K562 (cell line): ENCODE results near the gene SPIB. TPM values are rescaled to one million over a fixed set of nuclear protein-coding genes. Genes with fewer than 3 reads are reported as not detected.

Source experiments
- CHCHD3 ChIP-seq: fragments of 250-450 bp; sonication (Bioruptor Pico); IDR thresholded peaks from 2 replicates; pipeline ENCODE4 v2.1.2; 2022; ENCODE audit warnings: mild to moderate bottlenecking
- DPF2 ChIP-seq: fragments of 450-650 bp; IDR thresholded peaks from 2 replicates; pipeline ENCODE4 v1.6.1; 2016
- ELF2 ChIP-seq: fragments of 250-450 bp; sonication (Bioruptor Pico); IDR thresholded peaks from 2 replicates; pipeline ENCODE4 v1.5.0; 2021; ENCODE audit warnings: mild to moderate bottlenecking
- GTF2E2 ChIP-seq: fragments of 200-800 bp; sonication (Bioruptor generic); IDR thresholded peaks from 2 replicates; pipeline ENCODE4 v1.6.1; 2016; ENCODE audit warnings: missing genetic modification characterization, missing compliant biosample characterization
- NCOA1 ChIP-seq: fragments of 450-650 bp; IDR thresholded peaks from 2 replicates; pipeline ENCODE4 v1.6.1; 2016; ENCODE audit warnings: low read depth
- POLR2AphosphoS2 ChIP-seq: IDR thresholded peaks from 2 replicates; pipeline ENCODE4 v1.6.1; 2012; ENCODE audit warnings: low read length, improper control_type of control experiment
- PRPF4 ChIP-seq: fragments of 200-400 bp; formaldehyde crosslinking; IDR thresholded peaks from one replicate; pipeline ENCODE4 v1.6.1; 2017; ENCODE audit warnings: low read length, low read depth, mild to moderate bottlenecking; ENCODE audit not compliant: insufficient read depth, poor library complexity, severe bottlenecking
- PTTG1 ChIP-seq: fragments of 450-650 bp; IDR thresholded peaks from 2 replicates; pipeline ENCODE4 v1.6.1; 2016; ENCODE audit warnings: low read depth, mild to moderate bottlenecking, missing genetic modification characterization, missing compliant biosample characterization
- RBFOX2 ChIP-seq: fragments of 200-400 bp; formaldehyde crosslinking; IDR thresholded peaks from 2 replicates; pipeline ENCODE4 v1.6.1; 2017; ENCODE audit warnings: low read depth, mild to moderate bottlenecking, low read length, moderate library complexity
- SIN3B ChIP-seq: fragments of 450-650 bp; IDR thresholded peaks from 2 replicates; pipeline ENCODE4 v1.6.1; 2017; ENCODE audit warnings: low read depth, mild to moderate bottlenecking, moderate library complexity
- TFAM ChIP-seq: fragments of 250-450 bp; sonication (Bioruptor Pico); conservative IDR thresholded peaks from 2 replicates; pipeline ENCODE4 v1.5.0; 2021; ENCODE audit warnings: mild to moderate bottlenecking, moderate library complexity
- polyA plus RNA-seq, 8 experiments: library from polyadenylated mRNA; depleted of rRNA in 4 of 8; stranded (reverse) in 5 of 8; unstranded in 3 of 8; fragments of >200 nt; fragmentation: Nextera tagmentation in 2 of 8; fragmentation: Illumina TruSeq in 1 of 8; extraction: Ambion mirVana in 2 of 8; extraction: Trizol in 1 of 8; gene quantifications; 2 replicates each; pipeline versions ENCODE4 v1.2.1 to v1.2.3, GENCODE V29; 2011 to 2014; ENCODE audit warnings: inconsistent platforms in 1 of 8, missing spikeins in 1 of 8
- total RNA-seq, 7 experiments: library from RNA; depleted of rRNA in 6 of 7; stranded (reverse); fragments of >200 nt in 6 of 7; fragmentation: Illumina TruSeq in 2 of 7; extraction: Trizol in 2 of 7; gene quantifications; 2 replicates each; pipeline versions ENCODE4 v1.2.1 to v1.2.3, GENCODE V29; 2011 to 2021; ENCODE audit warnings: low replicate concordance in 1 of 7
- TF ChIP-seq, protein P1 (sequence below): fragments of 200-800 bp; sonication (Bioruptor generic); IDR thresholded peaks from 2 replicates; pipeline ENCODE4 v1.6.1; 2017; ENCODE audit warnings: missing genetic modification characterization, missing compliant biosample characterization
- TF ChIP-seq, protein P2 (sequence below), 2 experiments: IDR thresholded peaks in 1 of 2; conservative IDR thresholded peaks in 1 of 2; 2 replicates each; pipeline ENCODE4 v1.6.1; 2016; ENCODE audit warnings: low read depth in 2 of 2, mild to moderate bottlenecking in 1 of 2, missing compliant biosample characterization in 1 of 2, missing genetic modification characterization in 1 of 2, moderate library complexity in 1 of 2
- TF ChIP-seq, protein P3 (sequence below): IDR thresholded peaks from 3 replicates; pipeline ENCODE4 v1.6.1; 2011; ENCODE audit warnings: borderline replicate concordance, mild to moderate bottlenecking; ENCODE audit not compliant: insufficient read length, insufficient read depth
- TF ChIP-seq, protein P4 (sequence below): sonication (generic); formaldehyde crosslinking; IDR thresholded peaks from 2 replicates; pipeline ENCODE4 v1.4.0; 2020; ENCODE audit warnings: mild to moderate bottlenecking, missing genetic modification reagents
- TF ChIP-seq, protein P5 (sequence below): fragments of 200-400 bp; formaldehyde crosslinking; IDR thresholded peaks from 2 replicates; pipeline ENCODE4 v1.6.1; 2017; ENCODE audit warnings: mild to moderate bottlenecking, low read depth, low read length, moderate library complexity

The SPIB gene
- total and polyA plus RNA-seq, 9 of the 15 experiments (the other 6 are each of a cell fraction or from before 2014, with no cell fraction given): 0.06 to 1.0 (median 0.43) TPM; not detected in 1

DNA sequence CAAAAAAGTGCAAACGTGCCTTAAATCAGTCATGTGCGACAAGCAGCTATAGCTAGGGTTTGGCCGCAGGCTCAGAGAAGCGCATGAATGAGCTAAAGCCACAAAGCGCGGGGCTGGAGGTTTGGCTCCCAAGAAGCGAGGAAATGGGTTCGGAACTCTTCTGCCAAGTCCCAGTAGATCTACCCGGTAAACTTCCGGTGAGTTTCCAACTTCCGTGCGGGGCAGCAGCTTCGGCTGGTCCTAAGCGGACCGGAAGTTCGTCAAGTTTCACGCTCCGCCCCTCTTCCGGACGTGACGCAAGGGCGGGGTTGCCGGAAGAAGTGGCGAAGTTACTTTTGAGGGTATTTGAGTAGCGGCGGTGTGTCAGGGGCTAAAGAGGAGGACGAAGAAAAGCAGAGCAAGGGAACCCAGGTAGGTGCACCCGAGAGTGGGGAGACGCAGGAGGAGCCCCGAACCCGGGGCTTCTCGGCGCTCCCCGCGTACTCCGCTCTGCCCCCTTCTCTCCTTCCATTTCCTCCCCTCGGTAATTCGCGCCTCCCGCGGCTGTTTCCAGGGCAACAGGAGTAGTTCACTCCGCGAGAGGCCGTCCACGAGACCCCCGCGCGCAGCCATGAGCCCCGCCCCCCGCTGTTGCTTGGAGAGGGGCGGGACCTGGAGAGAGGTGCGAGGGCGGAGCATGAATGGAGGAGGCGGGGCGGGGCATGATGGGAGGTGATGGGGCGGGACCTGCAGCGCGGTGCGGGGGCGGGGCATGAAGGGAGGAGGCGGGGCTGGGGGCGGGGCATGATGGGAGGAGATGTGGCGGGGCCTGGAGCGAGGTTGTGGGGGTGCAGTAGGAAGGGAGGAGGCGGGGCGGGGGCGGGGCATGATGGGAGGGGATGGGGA lies 42.3 kb upstream of the SPIB start, which contains the start of gene NR1H2 (continued):
- TF ChIP-seq, protein P1, sequence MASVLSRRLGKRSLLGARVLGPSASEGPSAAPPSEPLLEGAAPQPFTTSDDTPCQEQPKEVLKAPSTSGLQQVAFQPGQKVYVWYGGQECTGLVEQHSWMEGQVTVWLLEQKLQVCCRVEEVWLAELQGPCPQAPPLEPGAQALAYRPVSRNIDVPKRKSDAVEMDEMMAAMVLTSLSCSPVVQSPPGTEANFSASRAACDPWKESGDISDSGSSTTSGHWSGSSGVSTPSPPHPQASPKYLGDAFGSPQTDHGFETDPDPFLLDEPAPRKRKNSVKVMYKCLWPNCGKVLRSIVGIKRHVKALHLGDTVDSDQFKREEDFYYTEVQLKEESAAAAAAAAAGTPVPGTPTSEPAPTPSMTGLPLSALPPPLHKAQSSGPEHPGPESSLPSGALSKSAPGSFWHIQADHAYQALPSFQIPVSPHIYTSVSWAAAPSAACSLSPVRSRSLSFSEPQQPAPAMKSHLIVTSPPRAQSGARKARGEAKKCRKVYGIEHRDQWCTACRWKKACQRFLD (CRISPR knock-in tag): no peak
- TF ChIP-seq TFAM (CRISPR knock-in tag) (no peak), SIN3B (peak; percentile 74; the same call in 1 of the 2 replicates), PRPF4 (no peak), ELF2 (peak; percentile 96), DPF2 (peak; percentile 38), RBFOX2 (peak; percentile 88), POLR2AphosphoS2 (peak; percentile 87; the same call in 1 of the 2 replicates), GTF2E2 (peak; percentile 15; the same call in 1 of the 2 replicates), PTTG1 (tag) (no peak), CHCHD3 (CRISPR knock-in tag) (no peak), NCOA1 (peak; percentile 99)
- TF ChIP-seq, protein P2, sequence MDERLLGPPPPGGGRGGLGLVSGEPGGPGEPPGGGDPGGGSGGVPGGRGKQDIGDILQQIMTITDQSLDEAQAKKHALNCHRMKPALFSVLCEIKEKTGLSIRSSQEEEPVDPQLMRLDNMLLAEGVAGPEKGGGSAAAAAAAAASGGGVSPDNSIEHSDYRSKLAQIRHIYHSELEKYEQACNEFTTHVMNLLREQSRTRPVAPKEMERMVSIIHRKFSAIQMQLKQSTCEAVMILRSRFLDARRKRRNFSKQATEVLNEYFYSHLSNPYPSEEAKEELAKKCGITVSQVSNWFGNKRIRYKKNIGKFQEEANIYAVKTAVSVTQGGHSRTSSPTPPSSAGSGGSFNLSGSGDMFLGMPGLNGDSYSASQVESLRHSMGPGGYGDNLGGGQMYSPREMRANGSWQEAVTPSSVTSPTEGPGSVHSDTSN (CRISPR knock-in tag; IDR thresholded peaks at IDR 0.05; ENCODE audit: low read depth): no peak
- TF ChIP-seq, protein P2 (tag; conservative IDR thresholded peaks at IDR 0.05; ENCODE audit: low read depth): 0 out of 2 replicates have a peak, but pooled peaks have one; percentile 9
- TF ChIP-seq, protein P3, sequence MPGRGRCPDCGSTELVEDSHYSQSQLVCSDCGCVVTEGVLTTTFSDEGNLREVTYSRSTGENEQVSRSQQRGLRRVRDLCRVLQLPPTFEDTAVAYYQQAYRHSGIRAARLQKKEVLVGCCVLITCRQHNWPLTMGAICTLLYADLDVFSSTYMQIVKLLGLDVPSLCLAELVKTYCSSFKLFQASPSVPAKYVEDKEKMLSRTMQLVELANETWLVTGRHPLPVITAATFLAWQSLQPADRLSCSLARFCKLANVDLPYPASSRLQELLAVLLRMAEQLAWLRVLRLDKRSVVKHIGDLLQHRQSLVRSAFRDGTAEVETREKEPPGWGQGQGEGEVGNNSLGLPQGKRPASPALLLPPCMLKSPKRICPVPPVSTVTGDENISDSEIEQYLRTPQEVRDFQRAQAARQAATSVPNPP: no peak
- TF ChIP-seq, protein P4, sequence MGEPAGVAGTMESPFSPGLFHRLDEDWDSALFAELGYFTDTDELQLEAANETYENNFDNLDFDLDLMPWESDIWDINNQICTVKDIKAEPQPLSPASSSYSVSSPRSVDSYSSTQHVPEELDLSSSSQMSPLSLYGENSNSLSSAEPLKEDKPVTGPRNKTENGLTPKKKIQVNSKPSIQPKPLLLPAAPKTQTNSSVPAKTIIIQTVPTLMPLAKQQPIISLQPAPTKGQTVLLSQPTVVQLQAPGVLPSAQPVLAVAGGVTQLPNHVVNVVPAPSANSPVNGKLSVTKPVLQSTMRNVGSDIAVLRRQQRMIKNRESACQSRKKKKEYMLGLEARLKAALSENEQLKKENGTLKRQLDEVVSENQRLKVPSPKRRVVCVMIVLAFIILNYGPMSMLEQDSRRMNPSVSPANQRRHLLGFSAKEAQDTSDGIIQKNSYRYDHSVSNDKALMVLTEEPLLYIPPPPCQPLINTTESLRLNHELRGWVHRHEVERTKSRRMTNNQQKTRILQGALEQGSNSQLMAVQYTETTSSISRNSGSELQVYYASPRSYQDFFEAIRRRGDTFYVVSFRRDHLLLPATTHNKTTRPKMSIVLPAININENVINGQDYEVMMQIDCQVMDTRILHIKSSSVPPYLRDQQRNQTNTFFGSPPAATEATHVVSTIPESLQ: peak; percentile 80; the same call in 1 of the 2 replicates
- TF ChIP-seq, protein P5, sequence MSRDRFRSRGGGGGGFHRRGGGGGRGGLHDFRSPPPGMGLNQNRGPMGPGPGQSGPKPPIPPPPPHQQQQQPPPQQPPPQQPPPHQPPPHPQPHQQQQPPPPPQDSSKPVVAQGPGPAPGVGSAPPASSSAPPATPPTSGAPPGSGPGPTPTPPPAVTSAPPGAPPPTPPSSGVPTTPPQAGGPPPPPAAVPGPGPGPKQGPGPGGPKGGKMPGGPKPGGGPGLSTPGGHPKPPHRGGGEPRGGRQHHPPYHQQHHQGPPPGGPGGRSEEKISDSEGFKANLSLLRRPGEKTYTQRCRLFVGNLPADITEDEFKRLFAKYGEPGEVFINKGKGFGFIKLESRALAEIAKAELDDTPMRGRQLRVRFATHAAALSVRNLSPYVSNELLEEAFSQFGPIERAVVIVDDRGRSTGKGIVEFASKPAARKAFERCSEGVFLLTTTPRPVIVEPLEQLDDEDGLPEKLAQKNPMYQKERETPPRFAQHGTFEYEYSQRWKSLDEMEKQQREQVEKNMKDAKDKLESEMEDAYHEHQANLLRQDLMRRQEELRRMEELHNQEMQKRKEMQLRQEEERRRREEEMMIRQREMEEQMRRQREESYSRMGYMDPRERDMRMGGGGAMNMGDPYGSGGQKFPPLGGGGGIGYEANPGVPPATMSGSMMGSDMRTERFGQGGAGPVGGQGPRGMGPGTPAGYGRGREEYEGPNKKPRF: no peak
